GM18517 (cell line): ENCODE data around the gene APCDD1.
"Not testable (repeated sequence)": the region's sequence is repeated elsewhere in the genome, so short reads cannot be mapped to it uniquely, and the experiment has no call there.

ENCODE experiments used
- ATAC-seq: cut with Tn5 transposase; IDR thresholded peaks from one replicate; pipeline ENCODE4 v1.9.1; 2021; ENCODE audit warnings: mild to moderate bottlenecking, moderate library complexity; ENCODE audit not compliant: unreplicated experiment

Gene APCDD1

GRCh38 chr18:10487154-10487553 lies 32.7 kb downstream of the APCDD1 start:
- no peak for ATAC-seq

- no peak for ATAC-seq
These were observed 33.6 kb downstream of the APCDD1 start for GRCh38 chr18:10488017-10488416.

GRCh38 chr18:10490401-10491165 lies 36.1 kb downstream of the APCDD1 start:
- peak; percentile 94 for ATAC-seq

- no peak for ATAC-seq
These were observed 41.5 kb downstream of the APCDD1 start for GRCh38 chr18:10495936-10496335.

- no peak for ATAC-seq
These were observed 42.8 kb downstream of the APCDD1 start for GRCh38 chr18:10497206-10497749.

GRCh38 chr18:10499230-10499629 lies 44.8 kb downstream of the APCDD1 start:
- ATAC-seq = no peak

GRCh38 chr18:10500038-10500437 lies 45.6 kb downstream of the APCDD1 start:
- no peak for ATAC-seq

GRCh38 chr18:10504723-10505122 lies 50.3 kb downstream of the APCDD1 start:
- ATAC-seq = no peak

- ATAC-seq = not testable (repeated sequence)
These were observed 51.5 kb downstream of the APCDD1 start for GRCh38 chr18:10505892-10506291.

- ATAC-seq = no peak
These were observed 54.2 kb downstream of the APCDD1 start for GRCh38 chr18:10508591-10508990.

GRCh38 chr18:10511236-10511635 lies 56.8 kb downstream of the APCDD1 start:
- no peak for ATAC-seq

- ATAC-seq = no peak
These were observed 59.6 kb downstream of the APCDD1 start for GRCh38 chr18:10514082-10514481.

- ATAC-seq = no peak
These were observed 60.2 kb downstream of the APCDD1 start for GRCh38 chr18:10514601-10515000.

GRCh38 chr18:10515456-10515855 lies 61.0 kb downstream of the APCDD1 start:
- no peak for ATAC-seq

GRCh38 chr18:10516078-10516477 lies 61.6 kb downstream of the APCDD1 start:
- no peak for ATAC-seq

GRCh38 chr18:10518595-10519255 lies 64.3 kb downstream of the APCDD1 start:
- no peak for ATAC-seq

- no peak for ATAC-seq
These were observed 64.9 kb downstream of the APCDD1 start for GRCh38 chr18:10519366-10519765.

GRCh38 chr18:10519999-10520935 lies 65.8 kb downstream of the APCDD1 start:
- ATAC-seq = peak; percentile 81

- no peak for ATAC-seq
These were observed 67.1 kb downstream of the APCDD1 start for GRCh38 chr18:10521566-10521965.

GRCh38 chr18:10522574-10522973 lies 68.1 kb downstream of the APCDD1 start:
- no peak for ATAC-seq

GRCh38 chr18:10523544-10523943 lies 69.1 kb downstream of the APCDD1 start:
- no peak for ATAC-seq
